ENCODE results near the gene HIC2. TPM values are rescaled to one million over a fixed set of nuclear protein-coding genes. Genes with fewer than 3 reads are reported as not detected.

Gene HIC2
- total and polyA plus RNA-seq, 2 of the 13 experiments (the other 11 are each of a cell fraction or from before 2014, with no cell fraction given): 5.0 to 13.7 TPM

DNA sequence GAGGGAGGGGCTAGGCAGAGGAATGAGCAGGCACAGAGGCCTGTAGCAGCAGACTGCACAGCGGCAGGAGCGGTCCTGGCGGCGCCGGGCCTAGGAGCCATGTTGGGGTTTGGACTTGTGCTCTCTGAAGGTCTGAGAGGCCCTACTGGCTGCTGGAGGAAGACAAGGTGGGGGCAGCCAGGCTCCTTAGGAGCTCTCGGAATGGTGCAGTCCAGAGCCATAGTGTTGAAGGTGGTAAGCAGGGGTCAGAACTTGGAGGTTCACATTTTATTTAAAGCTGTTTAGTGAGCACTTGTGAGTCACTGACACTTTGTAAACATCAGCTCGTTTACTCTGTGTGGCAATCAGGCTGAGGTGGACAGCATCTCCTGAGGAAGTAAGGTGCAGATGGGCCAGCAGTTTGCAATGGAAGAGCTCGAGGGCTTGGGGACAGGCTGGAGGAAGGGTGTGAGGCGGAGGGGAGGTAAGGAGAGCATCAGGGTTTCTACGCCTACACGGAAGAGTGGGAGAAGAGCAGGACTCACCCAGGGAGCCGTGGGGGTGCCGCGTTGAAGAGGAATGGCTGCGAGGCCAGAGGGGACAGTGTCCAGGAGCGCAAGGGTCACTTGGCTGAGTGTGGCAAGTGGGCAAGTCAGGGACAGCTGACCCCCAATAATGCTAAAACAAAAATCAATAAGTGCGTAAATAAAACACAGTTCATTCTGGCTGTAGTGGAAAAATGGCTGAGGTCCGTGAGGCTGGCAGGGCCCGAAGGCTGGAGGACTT lies 40.0 kb downstream of the HIC2 start (continued):
- TF ChIP-seq, protein P1, sequence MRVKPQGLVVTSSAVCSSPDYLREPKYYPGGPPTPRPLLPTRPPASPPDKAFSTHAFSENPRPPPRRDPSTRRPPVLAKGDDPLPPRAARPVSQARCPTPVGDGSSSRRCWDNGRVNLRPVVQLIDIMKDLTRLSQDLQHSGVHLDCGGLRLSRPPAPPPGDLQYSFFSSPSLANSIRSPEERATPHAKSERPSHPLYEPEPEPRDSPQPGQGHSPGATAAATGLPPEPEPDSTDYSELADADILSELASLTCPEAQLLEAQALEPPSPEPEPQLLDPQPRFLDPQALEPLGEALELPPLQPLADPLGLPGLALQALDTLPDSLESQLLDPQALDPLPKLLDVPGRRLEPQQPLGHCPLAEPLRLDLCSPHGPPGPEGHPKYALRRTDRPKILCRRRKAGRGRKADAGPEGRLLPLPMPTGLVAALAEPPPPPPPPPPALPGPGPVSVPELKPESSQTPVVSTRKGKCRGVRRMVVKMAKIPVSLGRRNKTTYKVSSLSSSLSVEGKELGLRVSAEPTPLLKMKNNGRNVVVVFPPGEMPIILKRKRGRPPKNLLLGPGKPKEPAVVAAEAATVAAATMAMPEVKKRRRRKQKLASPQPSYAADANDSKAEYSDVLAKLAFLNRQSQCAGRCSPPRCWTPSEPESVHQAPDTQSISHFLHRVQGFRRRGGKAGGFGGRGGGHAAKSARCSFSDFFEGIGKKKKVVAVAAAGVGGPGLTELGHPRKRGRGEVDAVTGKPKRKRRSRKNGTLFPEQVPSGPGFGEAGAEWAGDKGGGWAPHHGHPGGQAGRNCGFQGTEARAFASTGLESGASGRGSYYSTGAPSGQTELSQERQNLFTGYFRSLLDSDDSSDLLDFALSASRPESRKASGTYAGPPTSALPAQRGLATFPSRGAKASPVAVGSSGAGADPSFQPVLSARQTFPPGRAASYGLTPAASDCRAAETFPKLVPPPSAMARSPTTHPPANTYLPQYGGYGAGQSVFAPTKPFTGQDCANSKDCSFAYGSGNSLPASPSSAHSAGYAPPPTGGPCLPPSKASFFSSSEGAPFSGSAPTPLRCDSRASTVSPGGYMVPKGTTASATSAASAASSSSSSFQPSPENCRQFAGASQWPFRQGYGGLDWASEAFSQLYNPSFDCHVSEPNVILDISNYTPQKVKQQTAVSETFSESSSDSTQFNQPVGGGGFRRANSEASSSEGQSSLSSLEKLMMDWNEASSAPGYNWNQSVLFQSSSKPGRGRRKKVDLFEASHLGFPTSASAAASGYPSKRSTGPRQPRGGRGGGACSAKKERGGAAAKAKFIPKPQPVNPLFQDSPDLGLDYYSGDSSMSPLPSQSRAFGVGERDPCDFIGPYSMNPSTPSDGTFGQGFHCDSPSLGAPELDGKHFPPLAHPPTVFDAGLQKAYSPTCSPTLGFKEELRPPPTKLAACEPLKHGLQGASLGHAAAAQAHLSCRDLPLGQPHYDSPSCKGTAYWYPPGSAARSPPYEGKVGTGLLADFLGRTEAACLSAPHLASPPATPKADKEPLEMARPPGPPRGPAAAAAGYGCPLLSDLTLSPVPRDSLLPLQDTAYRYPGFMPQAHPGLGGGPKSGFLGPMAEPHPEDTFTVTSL (CRISPR knock-in tag; IDR thresholded peaks at IDR 0.05; ENCODE audit: borderline replicate concordance): peak; percentile 74; the same call in 1 of the 2 replicates
- TF ChIP-seq ZNF121 (CRISPR knock-in tag; IDR thresholded peaks at IDR 0.05) (no peak), RELA (CRISPR knock-in tag; IDR thresholded peaks at IDR 0.05) (no peak), BRD4 (CRISPR knock-in tag; IDR thresholded peaks at IDR 0.05) (no peak), E2F1 (CRISPR knock-in tag; IDR thresholded peaks at IDR 0.05) (no peak), ZNF280B (CRISPR knock-in tag; IDR thresholded peaks at IDR 0.05; ENCODE audit: borderline replicate concordance) (peak; percentile 22; the same call in 1 of the 2 replicates), ZBTB39 (CRISPR knock-in tag; IDR thresholded peaks at IDR 0.05) (no peak), PLRG1 (conservative IDR thresholded peaks at IDR 0.05) (no peak), ZNF33A (CRISPR knock-in tag; IDR thresholded peaks at IDR 0.05; ENCODE audit: borderline replicate concordance) (no peak), TBX3 (IDR thresholded peaks at IDR 0.05; ENCODE audit: borderline replicate concordance) (peak; percentile 58; the same call in 1 of the 2 replicates), CEBPB (IDR thresholded peaks at IDR 0.05; ENCODE audit: borderline replicate concordance, low read depth, low read length) (peak; percentile 89), BRF2 (CRISPR knock-in tag; IDR thresholded peaks at IDR 0.05) (no peak)
- TF ChIP-seq, protein P2, sequence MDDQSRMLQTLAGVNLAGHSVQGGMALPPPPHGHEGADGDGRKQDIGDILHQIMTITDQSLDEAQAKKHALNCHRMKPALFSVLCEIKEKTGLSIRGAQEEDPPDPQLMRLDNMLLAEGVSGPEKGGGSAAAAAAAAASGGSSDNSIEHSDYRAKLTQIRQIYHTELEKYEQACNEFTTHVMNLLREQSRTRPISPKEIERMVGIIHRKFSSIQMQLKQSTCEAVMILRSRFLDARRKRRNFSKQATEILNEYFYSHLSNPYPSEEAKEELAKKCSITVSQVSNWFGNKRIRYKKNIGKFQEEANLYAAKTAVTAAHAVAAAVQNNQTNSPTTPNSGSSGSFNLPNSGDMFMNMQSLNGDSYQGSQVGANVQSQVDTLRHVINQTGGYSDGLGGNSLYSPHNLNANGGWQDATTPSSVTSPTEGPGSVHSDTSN (CRISPR knock-in tag; IDR thresholded peaks at IDR 0.05; ENCODE audit: borderline replicate concordance): no peak
- TF ChIP-seq, protein P3, sequence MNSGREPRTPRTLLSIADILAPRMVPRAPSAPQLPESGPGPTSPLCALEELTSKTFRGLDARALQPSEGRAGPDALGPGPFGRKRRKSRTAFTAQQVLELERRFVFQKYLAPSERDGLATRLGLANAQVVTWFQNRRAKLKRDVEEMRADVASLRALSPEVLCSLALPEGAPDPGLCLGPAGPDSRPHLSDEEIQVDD (CRISPR knock-in tag; IDR thresholded peaks at IDR 0.05; ENCODE audit: borderline replicate concordance): no peak

Measured in HepG2 (cell line).